RPMI8226 (cell line): ENCODE data around the gene LRR1.
"Not testable (repeated sequence)": the region's sequence is repeated elsewhere in the genome, so short reads cannot be mapped to it uniquely, and the experiment has no call there.

Experiments used
- DNase-seq: peaks from one replicate; pipeline ENCODE4 v3.0.0-alpha.2; 2015

The LRR1 gene

DNA sequence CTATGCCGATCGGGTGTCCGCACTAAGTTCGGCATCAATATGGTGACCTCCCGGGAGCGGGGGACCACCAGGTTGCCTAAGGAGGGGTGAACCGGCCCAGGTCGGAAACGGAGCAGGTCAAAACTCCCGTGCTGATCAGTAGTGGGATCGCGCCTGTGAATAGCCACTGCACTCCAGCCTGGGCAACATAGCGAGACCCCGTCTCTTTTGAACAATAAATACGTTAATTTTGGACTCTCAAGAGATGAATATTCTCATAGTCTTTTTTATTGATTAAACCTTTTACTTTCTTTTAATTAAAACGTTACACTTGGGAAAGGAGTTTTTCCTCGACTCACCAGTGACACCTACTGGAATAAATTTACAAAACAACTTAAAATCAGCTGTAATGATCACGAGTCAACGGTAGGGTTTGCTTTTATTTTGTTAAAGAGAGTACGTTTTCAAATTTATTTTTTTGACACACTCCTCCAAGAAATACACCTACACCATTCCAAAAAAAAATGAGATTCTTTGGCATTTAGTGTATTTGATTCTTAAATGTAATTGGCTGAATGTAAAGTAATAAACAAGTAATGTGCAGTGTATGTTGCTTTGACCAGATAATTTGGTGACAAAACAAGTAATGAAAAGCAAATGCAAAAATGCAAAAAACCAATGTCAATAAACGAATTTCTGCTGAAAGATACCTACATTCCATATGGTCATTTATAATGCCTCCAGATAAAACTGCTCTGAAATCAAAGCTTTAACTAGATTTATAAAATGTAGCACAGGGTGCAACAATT is 11.9 kb upstream of the LRR1 start:
- DNase-seq: peak; percentile 44

DNA sequence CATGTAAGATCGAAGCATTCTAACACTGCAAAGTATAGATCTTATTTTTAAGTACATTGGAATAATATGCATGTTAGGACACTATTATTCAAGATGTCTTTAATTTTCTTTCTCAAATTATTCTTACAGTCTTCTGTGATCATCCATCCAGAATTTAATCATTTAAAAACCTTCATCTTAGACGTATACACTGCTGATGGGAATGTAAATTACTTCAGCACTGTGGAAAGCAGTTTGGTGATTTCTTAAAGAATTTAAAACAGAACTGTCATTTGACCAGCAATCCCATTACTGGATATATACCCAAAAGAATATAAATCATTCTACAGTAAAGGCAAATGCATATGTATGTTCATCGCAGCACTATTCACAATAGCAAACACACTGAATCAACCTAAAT is 9.4 kb upstream of the LRR1 start:
- DNase-seq: no peak

DNA sequence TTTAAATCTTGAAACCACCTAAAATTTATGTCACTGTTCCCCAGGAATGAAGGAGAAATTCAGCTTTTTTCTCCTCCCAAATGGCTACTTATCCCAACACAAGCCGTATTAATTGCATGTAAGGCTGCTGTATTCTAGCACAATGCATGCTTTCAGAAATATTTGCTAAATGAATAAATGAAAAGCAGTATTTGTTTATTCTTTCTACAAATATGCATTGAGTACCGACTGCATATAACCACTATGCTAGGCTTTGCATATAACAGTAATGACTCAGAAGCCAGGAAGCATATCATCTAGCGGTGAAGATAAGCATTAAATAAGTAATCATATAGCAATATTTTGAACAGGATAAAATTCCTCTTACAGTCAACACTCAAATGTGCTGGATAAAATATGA is 5.7 kb upstream of the LRR1 start:
- DNase-seq: no peak

DNA sequence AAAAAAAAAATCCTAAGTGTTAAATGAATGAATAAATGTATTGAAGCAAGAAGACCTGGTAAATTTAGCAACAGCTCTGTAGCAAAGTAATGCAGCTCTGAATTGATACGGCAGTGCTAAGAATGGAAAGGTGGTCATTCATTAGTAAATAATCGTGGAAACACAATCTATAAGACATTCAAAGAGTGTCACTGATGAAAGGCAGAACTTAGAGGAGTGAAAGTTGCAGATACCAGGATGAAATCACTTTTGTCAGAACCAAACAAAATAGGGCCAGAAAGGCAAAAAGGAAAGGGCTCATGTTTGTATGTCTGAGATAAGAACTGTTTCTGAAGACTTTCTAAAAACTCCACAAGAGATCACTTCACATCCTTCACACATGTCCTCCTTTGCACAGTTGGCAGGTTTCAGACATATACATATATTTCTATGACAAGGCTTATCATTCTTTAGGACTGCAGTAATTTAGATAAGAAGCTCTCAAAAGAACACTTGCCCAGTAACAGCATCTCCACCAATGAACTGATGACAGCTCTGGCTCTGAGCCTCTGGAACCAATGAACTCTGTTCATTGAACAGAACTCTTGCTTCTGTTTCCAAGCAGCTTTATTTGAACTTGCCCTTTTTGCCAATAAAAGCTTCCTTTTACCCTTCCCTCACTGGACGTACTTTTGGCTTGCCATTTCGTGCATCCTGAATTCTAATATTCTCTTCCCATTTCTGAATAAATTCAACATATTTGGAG is 4.2 kb upstream of the LRR1 start:
- DNase-seq: no peak

DNA sequence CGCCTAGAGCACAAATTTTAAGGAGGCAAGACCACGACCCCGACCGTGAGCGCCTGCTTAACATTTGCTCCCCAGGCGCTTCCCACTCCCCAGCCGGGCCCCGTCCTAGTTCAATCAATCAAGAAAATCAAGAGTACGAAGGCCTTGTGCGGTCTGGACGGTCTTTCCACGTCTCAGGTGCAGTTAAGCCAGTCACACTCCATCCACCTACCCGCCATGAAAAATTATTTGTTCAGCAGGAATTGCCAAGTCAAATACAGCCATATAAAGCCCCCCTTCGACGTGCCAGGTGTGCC is 603 bp upstream of the LRR1 start:
- DNase-seq: no peak

DNA sequence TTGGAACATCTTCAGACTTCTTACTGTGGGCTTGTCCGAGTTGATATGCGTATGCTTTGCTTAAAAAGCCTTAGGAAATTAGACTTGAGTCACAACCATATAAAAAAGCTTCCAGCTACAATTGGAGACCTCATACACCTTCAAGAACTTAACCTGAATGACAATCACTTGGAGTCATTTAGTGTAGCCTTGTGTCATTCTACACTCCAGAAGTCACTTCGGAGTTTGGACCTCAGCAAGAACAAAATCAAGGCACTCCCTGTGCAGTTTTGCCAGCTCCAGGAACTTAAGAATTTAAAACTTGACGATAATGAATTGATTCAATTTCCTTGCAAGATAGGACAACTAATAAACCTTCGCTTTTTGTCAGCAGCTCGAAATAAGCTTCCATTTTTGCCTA is 8.8 kb downstream of the LRR1 start:
- DNase-seq: no peak

DNA sequence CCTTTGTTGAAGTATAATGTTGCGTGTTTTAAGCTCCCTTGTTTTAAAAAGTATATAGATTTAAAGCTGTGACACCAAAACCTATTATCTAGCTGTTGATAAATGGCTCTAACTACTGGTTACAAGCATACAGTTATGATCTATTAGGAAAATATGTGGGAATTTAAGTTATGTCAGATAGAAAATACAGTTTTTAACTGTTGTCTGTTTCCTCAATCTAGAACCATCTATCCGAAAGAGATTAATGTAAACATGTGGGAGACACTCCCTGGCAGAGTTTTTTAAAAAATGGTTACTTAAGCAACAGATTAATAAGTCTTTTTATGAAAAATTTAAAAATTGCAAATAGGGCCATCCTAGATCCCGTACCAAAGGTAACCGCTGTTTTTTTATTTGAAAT is 13.5 kb downstream of the LRR1 start:
- no peak for DNase-seq

DNA sequence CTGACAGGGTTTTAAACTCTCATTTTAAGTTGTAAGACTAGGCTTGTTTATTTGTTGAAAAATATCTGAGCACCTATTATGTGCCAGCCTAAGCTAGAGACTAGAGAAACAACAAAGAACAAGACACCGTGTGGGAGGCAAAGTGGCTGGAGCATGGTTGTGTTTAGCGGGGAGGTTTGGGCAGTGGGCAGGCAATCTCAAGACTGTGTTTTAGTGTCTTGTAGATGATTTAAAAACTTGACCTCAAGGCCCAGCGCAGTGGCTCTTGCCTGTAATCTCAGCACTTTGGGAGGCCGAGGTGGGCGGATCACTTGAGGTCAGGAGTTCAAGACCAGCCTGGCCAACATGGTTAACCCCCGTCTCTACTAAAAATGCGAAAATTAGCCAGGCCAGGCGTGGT is 13.9 kb downstream of the LRR1 start:
- no peak for DNase-seq

DNA sequence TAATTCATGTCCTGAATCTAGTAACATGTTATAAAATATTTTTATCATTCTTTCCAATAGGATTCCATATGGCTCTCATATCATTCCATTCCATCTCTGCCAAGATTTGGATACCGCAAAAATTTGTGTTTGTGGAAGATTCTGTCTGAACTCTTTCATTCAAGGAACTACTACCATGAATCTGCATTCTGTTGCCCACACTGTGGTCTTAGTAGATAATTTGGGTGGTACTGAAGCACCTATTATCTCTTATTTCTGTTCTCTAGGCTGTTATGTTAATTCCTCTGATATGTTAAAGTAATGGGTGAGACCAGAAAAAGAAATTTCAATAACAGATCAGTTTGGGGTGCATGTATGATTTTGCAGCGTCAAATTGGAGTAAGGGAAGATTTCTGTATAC is 15.5 kb downstream of the LRR1 start:
- DNase-seq: no peak

DNA sequence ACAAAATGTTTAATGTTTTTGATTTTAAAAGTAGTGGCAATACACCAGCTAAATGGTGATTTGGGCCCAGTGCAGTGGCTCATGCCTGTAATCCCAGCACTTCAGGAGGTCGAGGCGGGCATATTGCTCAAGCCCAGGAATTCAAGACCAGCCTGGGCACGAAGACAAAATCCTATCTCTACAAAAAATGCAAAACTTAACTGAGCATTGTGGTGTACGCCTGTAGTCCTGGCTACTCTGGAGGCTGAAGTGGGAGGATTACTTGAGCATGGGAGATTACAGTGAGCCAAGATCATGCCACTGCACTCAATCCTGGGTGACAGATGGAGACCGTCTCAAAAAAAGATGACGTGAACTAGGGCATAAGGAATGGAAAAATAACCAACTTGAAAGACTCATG is 17.0 kb downstream of the LRR1 start:
- DNase-seq: no peak

DNA sequence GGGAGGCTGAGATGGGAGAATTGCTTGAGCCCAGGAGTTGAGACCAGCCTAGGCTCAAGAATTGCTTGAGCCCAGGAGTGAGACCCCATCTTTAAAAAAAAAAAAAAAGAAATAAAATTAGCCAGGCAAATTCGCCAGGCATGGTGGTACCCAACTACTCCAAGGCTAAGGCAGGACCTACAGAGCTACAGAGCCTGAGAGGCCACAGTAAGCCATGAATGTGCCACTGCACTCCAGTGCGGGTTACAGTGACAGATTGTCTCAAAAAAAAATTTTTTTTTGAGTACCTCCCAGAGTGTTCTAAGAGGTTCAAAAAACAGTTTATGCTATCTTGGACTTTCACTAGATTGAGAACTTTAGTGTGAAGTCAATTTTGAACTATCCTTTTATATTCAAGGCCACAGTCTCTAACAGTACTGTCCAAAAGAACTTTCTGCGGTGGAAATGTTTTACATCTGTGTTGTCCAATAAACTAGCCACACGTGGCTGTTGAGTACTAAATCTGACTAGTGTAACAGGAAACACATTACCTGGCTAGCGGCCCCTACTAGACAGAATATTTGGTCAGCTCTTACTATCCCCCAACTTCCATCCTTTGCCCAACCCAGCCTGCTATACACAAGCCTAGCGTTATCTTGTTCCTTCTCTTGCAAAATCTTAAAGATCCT is 19.2 kb downstream of the LRR1 start:
- DNase-seq: no peak

DNA sequence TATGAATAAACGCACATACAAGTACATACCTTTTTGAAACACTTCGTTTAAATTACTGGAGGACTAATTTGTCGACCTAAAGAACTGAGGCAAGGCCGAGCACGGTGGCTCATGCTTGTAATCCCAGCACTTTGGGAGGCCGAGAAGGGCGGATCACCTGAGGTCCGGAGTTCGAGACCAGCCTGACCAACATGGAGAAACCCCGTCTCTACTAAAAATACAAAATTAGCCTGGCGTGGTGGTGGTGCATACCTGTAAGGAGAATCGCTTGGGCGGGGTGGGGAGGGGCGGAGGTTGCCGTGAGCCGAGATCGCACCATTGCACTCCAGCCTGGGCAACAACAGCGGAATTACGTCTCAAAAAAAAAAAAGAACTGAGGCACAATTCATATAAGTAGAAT is 20.5 kb downstream of the LRR1 start:
- DNase-seq: not testable (repeated sequence)

DNA sequence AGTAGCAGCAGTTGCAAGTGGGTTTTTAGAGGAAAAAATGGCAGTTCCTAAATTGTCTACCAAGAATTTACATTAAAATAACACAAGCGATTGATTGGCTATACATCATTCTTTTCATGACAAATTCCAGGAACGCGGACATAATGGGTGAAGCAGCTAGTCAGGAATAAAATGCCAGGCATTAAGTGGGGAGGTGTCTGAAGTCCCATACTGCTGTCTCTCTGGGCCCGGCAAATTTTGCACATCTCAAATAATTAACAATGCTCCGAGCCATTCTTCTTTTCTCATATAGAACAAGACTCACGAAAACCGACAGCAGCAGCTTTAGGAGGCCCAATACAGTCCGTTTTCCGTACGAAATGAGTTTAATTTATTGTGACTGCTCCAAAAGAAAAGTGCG is 21.0 kb downstream of the LRR1 start:
- no peak for DNase-seq

DNA sequence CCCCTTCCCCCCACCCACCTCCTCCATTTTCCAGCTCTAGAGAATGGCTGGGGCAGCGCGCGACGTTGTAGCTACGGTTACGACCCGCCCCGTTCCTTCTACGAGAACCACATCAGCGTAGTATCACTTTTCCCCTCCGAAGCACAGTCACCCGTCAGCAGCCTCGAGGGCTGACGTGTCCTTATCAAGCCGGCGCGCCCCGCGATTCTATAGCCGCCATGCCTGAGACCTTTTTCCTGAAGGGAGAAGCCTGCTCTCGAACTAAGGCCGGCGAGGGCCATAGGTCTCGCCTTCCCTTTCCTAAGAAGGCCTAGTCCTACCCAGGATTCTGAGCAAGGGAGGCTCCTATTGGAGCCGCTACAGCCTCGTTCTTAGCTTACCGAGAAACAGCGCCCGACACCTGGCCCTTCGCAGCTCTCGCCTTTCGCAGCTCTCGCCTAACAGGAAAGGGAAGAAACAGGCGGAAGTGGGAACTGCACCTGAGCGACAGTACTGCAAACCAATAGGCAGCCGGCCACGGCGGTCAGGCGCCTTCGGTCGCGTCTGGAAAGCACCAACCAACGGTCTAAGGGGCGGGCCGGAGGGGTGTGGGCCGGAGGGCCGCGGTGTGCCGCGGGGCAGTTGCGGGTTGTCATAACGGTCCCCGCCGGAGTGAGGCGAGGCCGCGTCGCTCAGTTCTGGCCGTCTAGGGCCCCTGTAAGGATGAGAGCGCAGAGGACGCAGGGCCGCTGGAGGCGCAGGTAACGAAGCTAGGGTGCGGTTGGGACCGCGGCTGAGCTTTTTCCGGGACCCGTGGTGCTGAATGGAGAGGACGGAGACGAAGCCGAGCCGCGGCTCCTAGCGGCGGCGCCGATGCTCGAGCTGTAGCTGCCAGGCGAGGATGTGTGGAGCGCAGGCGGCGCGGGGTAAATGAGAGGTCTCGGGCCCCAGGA is 21.7 kb downstream of the LRR1 start, which contains the start of the genes MGAT2 and RPL36AL:
Gene MGAT2, plus strand, starts transcription at position 618 of the 932 bp plus-strand sequence. CDS start 470 bp downstream, outside the sequence.
Gene RPL36AL, minus strand, starts transcription at position 445 of the 932 bp plus-strand sequence. CDS start 1,522 bp downstream, outside the sequence.
- DNase-seq: peak; percentile 96

DNA sequence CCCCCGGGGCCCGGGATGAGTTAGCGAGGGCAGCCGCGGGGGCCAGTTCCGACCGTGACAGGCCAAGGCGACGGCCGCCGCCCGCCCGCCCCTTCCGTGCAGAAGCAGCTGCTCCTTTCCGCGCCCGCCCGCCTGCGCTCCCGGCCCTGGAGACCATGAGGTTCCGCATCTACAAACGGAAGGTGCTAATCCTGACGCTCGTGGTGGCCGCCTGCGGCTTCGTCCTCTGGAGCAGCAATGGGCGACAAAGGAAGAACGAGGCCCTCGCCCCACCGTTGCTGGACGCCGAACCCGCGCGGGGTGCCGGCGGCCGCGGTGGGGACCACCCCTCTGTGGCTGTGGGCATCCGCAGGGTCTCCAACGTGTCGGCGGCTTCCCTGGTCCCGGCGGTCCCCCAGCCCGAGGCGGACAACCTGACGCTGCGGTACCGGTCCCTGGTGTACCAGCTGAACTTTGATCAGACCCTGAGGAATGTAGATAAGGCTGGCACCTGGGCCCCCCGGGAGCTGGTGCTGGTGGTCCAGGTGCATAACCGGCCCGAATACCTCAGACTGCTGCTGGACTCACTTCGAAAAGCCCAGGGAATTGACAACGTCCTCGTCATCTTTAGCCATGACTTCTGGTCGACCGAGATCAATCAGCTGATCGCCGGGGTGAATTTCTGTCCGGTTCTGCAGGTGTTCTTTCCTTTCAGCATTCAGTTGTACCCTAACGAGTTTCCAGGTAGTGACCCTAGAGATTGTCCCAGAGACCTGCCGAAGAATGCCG is 22.6 kb downstream of the LRR1 start:
- peak; percentile 65 for DNase-seq

DNA sequence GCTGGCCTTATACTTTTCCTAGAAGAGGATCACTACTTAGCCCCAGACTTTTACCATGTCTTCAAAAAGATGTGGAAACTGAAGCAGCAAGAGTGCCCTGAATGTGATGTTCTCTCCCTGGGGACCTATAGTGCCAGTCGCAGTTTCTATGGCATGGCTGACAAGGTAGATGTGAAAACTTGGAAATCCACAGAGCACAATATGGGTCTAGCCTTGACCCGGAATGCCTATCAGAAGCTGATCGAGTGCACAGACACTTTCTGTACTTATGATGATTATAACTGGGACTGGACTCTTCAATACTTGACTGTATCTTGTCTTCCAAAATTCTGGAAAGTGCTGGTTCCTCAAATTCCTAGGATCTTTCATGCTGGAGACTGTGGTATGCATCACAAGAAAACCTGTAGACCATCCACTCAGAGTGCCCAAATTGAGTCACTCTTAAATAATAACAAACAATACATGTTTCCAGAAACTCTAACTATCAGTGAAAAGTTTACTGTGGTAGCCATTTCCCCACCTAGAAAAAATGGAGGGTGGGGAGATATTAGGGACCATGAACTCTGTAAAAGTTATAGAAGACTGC is 23.4 kb downstream of the LRR1 start:
- DNase-seq: no peak

DNA sequence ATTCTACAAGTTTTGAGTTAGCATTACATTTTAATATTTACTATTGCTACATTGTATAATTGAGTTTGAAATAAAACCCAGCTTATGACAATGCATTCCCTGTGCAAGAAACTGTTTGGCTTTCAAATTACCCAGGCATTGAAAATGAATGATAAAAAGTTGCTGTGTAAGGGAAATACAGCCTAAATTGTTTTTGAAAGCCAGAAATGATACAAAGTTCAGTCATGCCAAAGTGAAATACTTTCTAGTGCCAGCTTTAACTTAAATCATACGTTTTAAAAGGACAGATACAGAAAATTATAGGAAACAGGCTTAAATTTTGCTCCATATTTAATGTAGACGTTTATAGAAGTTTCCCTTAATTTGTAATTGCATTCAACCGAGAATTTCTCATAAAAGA is 24.6 kb downstream of the LRR1 start:
- no peak for DNase-seq

DNA sequence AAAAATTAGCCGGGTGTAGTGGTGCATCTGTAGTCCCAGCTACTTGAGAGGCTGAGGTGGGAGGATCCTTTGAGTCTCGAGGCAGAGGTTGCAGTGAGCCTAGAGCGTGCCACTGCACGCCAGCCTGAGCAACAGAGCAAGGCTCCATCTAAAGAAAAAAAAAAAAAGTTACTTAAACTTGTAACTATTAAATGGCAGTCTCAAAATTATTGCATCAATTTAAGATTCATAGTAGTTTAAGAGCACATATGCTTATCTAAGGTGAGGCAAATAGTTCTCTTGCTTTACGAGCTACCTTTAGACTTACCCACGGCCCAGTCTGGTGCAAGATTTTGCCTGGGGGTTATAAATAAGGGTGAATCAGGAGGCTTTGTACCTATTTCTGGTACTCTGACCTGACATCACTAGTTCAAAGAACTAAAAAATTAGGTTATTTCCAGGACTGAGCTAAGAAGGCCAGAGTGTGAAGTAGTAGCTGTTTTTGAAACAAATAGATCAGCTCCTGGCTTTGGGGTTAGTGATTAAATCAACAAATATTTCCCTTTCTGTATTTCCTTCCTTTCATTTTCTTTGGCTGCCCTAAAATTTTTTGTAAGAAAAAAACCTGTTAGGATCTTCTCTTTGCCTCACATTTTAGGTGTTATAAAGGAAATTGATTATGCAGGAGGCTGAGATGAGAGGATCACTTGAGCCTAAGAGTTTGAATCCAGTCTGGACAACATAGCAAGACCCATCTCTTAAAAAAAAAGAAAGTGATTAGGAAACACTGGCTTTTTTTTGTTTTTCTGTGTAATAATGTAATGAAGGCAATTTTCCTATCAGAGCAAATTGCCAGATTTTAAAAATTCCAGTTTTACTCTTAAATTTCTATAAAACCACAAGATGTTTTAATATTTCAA is 25.4 kb downstream of the LRR1 start:
- no peak for DNase-seq

DNA sequence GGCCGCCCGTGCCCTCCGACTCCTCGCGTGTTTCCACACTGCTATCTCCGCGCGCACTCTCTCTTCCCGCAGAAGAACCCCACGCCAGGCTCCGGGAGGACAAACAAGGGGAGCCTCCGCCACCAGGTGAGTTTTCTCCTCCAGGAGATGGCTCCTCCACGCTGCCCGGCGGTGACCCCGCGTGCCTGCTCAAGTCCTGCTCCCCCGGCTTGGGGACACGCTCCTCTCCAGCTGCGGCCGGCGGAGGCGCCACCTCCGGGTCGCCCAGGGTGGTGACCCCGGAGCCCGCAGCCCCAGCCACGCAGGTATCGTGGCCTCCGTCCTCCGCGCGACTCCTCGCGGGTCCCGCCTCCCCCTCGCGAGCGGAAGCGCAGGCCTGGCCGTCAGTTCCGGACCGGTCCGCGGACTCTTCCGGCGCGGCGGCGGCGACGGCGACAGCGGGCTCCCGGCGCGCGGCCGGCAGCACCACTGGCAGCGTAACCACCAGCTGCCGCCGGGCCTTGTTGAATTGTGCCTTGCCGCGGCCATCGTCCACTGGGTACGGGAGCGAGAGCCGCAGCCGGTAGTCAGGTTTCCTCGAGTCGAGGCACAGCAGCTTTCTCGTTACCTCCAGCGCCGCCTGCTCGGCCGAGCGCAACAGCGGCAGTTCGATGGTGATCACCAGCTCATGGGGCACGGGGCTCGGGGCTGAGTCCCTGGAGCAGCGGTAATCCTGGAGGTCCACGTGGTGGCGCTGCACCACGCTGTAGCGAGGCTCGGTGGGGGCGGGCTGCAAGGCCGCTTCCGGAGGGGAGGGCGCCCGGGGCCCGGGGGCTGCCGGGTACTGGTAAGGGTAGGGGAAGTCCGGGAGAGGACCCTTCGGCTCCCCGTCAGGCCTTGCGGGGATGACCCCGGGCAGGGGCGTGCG is 35.2 kb downstream of the LRR1 start:
- DNase-seq: peak; percentile 91
